Inflammatory macrophage treated with lipopolysaccharide for 1 hour (primary cell): ENCODE results near the gene UBA5.
A peak's percentile ranks its signal among the peaks of the same experiment; 100 is the strongest.

ENCODE experiments used
- DNase-seq, 2 donors: peaks; one replicate each; pipeline ENCODE4 v3.0.0-alpha.2; 2020 to 2022

Gene UBA5

DNA sequence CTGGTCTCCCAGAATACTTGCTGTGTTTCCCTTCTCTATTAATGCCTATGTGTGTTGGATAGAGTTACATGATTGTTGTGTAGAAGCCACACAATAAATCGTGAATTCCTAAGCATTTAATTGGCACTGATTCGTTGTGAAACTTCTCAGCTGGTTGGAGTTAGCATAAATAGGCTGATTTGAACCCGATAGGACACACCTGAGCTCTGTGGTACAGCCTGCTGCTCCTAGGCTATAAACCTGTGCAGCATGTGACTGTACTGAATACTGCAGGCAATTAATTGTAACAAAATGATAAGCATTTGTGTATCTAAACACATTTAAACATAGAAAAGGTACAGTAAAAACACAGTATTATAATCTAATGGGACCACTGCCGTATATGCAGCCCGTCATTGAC is 5.4 kb upstream of the UBA5 start:
- DNase-seq: no peak

- no peak for DNase-seq
Observed at GRCh38 chr3:132655471-132655870, 4.7 kb upstream of the UBA5 start.

- DNase-seq: no peak
Observed at GRCh38 chr3:132657869-132658747, 2.0 kb upstream of the UBA5 start.

DNA sequence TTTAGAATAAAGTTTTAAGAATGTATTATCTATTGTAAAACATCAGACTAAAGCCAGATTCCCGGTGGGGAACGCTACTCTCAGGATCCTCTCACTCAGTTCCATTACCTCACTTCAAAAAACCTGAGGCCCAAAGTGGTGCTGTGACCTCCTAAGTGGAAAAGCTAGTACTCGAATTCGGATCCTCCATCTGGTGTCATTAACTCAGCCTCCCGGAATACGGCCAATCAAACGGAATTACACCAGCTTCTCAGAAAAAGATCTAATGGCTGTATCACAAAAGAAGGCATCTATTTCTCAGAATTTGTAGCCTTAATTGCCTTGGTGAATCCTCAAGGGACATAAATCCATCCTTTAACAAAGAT is 1.1 kb upstream of the UBA5 start:
- peak in 1 of 2 donors; percentile 16 for DNase-seq

DNA sequence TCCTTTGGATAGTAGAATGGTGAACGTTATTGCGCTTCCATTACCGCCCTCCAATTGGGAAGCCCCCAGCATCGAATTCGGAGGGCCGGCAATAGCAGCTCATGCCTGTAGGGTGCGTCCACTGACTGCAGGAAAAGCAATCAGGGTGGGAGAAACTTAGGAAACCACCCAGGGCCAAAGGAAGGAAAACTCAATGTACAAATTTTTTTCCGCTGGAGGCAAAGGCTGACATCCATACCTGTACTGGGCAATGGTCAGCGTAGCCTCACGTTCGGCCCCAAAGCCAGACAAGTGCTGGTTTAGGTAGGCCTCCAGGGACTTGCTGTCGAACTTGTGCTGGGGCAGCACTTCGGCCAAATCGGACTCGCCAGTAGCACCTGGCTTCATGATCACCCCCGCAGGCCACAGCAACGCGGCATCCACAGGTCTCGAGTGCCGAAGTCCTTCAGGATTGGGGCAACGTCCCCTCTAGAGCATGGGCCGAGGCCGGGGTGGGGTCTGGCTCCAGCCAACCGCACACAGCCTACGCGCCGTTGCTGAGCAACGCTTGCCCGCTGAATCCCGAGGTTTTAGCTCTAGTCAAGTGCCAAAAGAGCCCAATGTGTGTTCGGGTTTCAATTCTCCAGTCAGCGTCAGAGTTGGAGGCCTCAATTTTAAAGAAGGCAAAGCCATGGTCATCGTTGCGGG is 621 bp upstream of the UBA5 start, which contains the start of gene ACAD11:
Gene ACAD11, minus strand, starts transcription at position 445 of the 687 bp plus-strand sequence. Its CDS starts 58 bp downstream, at position 387.
- DNase-seq: peak; percentile 53 to 63

DNA sequence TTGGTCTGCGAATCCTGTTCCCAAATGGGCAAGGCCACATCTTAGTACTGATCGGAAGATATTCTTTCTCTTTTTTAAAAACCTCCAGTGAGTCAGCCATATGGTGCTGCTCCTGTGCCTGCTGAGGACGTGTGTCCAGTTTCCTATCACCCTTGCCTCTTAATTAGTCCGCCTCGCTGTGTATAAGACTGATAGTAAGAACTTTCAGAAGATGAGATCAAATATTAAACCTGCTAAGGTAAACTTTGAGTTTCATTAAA is 612 bp downstream of the UBA5 start:
- DNase-seq: peak in 1 of 2 donors; percentile 6

GRCh38 chr3:132661101-132661500 is 972 bp downstream of the UBA5 start:
- no peak for DNase-seq

GRCh38 chr3:132662212-132662611 is 2.1 kb downstream of the UBA5 start:
- DNase-seq: no peak

DNA sequence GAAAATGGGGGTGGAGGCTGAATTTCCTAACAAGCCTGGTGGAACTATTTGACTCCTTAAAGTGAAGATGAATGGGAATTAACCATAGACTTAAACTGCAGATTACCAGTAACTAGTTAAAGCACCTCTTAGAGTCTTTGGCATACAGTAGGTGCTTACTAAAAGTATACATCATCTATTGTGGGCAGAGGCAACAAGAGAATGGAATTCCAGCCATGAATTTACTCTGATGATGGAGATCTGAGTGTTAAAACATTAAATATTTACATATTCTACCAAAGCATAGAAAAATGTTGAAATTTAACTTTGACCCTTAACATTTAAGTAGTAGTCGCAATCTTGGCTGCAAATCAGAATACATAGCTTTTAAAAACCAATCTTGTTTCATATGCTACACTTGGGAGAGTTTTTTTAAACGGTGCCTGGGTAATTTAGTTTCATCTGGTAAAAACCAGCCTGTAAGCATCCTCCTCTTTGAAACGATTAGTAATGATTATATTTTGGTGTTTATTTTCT is 5.2 kb downstream of the UBA5 start:
- DNase-seq: no peak

GRCh38 chr3:132669256-132669777 is 9.2 kb downstream of the UBA5 start:
- no peak for DNase-seq

DNA sequence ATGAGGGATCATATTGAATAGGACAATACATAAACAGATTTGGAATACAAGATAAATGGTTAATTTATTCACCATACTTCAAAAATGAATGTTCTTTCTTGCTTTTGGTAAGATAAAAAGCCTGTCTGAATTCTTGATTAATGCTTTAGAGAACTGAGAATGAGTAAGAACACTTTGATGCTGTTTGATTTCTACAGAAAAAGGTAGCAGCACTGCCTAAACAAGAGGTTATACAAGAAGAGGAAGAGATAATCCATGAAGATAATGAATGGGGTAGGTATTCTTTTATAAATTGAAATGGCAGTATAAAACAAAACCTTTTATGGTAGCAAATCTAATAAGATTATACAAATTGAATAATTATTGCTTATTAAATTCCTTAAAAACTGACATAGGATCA is 15.3 kb downstream of the UBA5 start:
- no peak for DNase-seq

- no peak for DNase-seq
Observed at GRCh38 chr3:132679911-132680310, 19.8 kb downstream of the UBA5 start.

GRCh38 chr3:132681421-132681820 is 21.3 kb downstream of the UBA5 start:
- no peak for DNase-seq

GRCh38 chr3:132682201-132682600 is 22.1 kb downstream of the UBA5 start:
- no peak for DNase-seq

DNA sequence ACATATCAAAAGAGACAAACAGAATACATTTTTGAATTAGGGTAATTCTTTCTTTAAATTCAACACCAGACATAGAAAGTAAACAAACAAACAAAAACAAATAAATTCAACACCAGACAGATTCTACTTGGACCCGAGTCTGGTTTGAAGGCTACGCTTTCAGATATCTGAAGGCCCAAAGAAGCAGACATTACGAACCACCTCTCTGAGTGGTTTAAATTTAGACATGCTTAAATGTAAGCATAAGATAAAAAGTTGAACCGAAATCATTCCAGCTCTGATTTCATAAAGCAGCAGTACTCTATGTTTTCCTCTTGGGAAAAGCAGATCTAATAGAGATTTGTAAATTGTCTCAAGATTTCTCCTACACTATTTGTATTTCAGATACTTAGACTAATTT is 29.9 kb downstream of the UBA5 start:
- DNase-seq: no peak

DNA sequence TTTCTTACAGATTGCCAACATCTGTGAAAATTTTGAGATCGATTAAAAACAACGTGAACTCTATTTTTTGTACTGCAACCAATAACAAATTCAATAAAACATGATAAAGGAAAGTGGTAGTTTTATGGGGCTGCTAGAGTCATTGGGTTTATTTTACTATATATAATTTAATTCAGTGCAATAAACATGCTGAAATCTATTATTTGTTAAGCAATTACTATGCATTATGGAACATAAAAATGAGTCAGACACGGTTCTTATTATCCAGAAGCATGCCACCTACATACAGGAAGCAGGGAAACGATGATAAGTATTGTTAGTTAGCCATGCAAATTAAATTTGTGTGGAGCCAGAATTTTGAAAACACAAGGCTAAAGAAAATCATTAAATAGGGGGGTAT is 34.9 kb downstream of the UBA5 start:
- no peak for DNase-seq

- no peak for DNase-seq
Observed at GRCh38 chr3:132695422-132695821, 35.3 kb downstream of the UBA5 start.

- DNase-seq: no peak
Observed at GRCh38 chr3:132703733-132704132, 43.6 kb downstream of the UBA5 start.

DNA sequence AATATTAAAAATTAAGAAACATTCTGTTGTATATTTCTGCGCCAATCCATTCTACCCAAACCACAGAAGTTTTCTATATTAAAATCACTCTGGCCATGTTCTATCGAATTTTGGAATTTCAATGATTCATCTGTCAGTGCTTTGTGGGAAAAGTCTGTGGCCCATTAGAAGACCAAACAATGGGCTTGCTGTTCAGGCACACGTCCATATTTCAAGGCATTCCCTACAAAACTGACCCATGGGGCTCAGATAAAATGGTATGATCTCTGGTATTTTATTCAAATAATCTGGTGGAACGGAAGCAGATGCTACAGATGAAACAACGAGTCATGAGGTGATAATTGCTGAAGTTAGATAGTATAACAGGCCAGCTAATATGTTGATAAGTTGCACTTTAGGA is 49.6 kb downstream of the UBA5 start:
- DNase-seq: no peak

DNA sequence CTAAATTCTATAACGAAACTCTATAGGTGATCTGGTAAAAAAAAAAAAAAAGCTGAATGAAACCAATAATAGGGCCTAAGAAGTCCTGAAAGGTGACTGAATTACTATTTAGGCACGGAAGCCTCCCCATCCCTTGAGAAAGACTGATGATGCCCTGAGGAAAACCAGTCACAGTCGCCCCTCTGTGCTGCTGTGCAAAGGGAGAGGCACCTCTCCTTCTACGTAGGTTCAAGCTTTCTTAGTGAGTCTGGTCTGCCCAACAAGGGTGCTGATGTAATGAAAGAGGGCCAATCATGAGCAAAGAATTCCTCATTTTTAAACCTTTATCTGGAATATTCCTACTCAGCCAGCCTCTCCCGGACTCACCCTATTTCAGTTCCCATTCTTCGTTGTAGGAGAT is 50.2 kb downstream of the UBA5 start:
- no peak for DNase-seq

GRCh38 chr3:132713977-132714727 is 54.0 kb downstream of the UBA5 start:
- DNase-seq: no peak

DNA sequence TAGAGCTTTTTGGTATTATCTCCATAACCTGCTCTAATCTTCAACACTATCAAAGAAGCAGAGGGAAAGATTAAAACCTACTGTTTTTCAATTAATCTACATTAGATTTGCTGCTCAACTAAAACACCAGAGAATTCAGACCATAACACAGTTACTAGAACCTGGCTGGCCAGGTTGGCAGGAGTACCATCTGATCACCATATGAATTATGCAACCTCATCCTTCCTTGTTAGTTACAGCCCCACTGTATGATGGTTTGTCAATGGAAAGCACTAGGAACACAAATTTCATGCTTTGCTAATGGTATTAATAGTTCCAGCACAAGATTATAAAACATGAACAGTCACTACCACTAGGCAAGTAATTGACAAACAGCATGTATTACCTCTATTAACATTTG is 56.2 kb downstream of the UBA5 start:
- DNase-seq: no peak

- no peak for DNase-seq
Observed at GRCh38 chr3:132720228-132720627, 60.1 kb downstream of the UBA5 start.
